Ascending aorta (tissue), 2 donors: Measurements from ENCODE around the gene PSMB3. TPM values are rescaled to one million over a fixed set of nuclear protein-coding genes. Genes with fewer than 3 reads are reported as not detected.
A peak's percentile ranks its signal among the peaks of the same experiment; 100 is the strongest.

Source experiments
- DNase-seq, 2 donors: peaks; one replicate each; pipeline ENCODE4 v3.0.0-alpha.2; 2019; ENCODE audit warnings: low spot score in 2 of 2
- H3K27ac ChIP-seq, 2 donors: fragments of 200-600 bp; sonication (generic); one replicate each; pipeline ENCODE4 v1.5.1; 2016 to 2017; ENCODE audit warnings: mild to moderate bottlenecking in 1 of 2
- H3K27me3 ChIP-seq: fragments of 200-600 bp; sonication (generic); one replicate; pipeline ENCODE4 v1.5.1; 2017
- H3K36me3 ChIP-seq, 2 donors: fragments of 200-600 bp; sonication (generic); one replicate each; pipeline ENCODE4 v1.5.1; 2016
- H3K4me1 ChIP-seq, 2 donors: fragments of 200-600 bp; sonication (generic); one replicate each; pipeline ENCODE4 v1.5.1; 2016 to 2017; ENCODE audit warnings: mild to moderate bottlenecking in 1 of 2
- H3K4me3 ChIP-seq, 2 donors: fragments of 200-600 bp; sonication (generic); one replicate each; pipeline ENCODE4 v1.5.1; 2016 to 2017; ENCODE audit warnings: mild to moderate bottlenecking in 1 of 2
- H3K9me3 ChIP-seq, 2 donors: fragments of 200-600 bp; sonication (generic); one replicate each; pipeline ENCODE4 v1.5.1; 2016
- CTCF ChIP-seq, 3 experiments: fragments of 200-600 bp in 2 of 3; fragments of 450-650 bp in 1 of 3; sonication (generic) in 2 of 3; IDR thresholded peaks; one replicate each; pipeline ENCODE4 v1.5.1; 2016 to 2019; ENCODE audit warnings: antibody characterized with exemption in 3 of 3, mild to moderate bottlenecking in 1 of 3, moderate library complexity in 1 of 3
- intact Hi-C: fragments of 100-400 bp; cut with DNase I; formaldehyde crosslinking; loops from one replicate; pipeline ENCODE4 v1.15.1; 2023
- total RNA-seq: library from RNA; depleted of rRNA; stranded (reverse); fragments of >200 nt; gene quantifications from one replicate; pipeline ENCODE4 v1.1.0, GENCODE V29; 2016

Gene PSMB3
- total RNA-seq, 1 donor from 2014 or later, result 189 TPM

GRCh38 chr17:38751808-38752307 lies 683 bp upstream of the PSMB3 start:
- TF ChIP-seq CTCF (IDR thresholded peaks at IDR 0.05), result no peak
- H3K27me3 ChIP-seq, result no peaks in the 10 kb centered on the region
- H3K4me1 ChIP-seq, result peaks cover 3 to 31% of the 10 kb centered on the region in 2 donors
- H3K9me3 ChIP-seq, result no peaks in the 10 kb centered on the region
- DNase-seq, result peak; percentile 58 to 92
- peak overlapping the region; percentile 86 to 89 for H3K27ac ChIP-seq
- H3K4me3 ChIP-seq, result peak overlapping the region; percentile 65 to 93
- intact Hi-C loops, result loop anchor here (1.0 to 2.0 kb wide), 6 partner anchors 22 to 402 kb away; partner anchors contain the start of genes CISD3 and RPL23
- peaks cover 16 to 20% of the 10 kb centered on the region in 2 donors for H3K36me3 ChIP-seq

- peak overlapping the region; percentile 79 to 93 for H3K4me3 ChIP-seq
- H3K36me3 ChIP-seq, result peaks cover 28 to 30% of the 10 kb centered on the region in 2 donors
- H3K4me1 ChIP-seq, result peaks cover 0 to 29% of the 10 kb centered on the region in 2 donors
- no peaks in the 10 kb centered on the region for H3K27me3 ChIP-seq
- no peak for TF ChIP-seq CTCF (IDR thresholded peaks at IDR 0.05)
- intact Hi-C loops, result loop anchor here (2.0 kb wide), 1 partner anchor 116 kb away; no protein-coding TSS in a partner anchor
- DNase-seq, result no peak
- no peaks in the 10 kb centered on the region for H3K9me3 ChIP-seq
- peak overlapping the region; percentile 86 to 89 for H3K27ac ChIP-seq
Measured at GRCh38 chr17:38753071-38753506, 548 bp downstream of the PSMB3 start.

DNA sequence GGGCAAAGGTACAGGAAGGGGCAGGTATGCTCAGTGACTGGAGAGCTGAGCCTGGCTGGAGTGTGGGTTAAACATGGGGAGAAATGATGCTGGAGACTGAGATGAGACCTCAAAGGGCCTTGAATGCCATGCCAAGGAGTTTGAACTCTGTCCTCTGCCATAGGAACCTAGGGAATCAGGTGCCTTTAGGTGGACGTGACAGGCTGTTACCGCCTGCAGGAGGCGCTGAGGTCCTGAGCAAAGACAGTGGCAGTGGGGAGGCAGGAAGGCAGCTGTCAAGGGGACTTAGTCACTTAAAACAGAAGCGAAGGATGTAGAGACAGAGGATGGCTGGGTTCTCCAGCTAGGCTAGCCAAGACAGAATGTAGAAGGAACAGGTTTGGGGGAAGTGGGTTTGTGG lies 9.1 kb downstream of the PSMB3 start:
- Histone ChIP-seq H3K27me3 (no peaks in the 10 kb centered on the region), H3K27ac (no peak overlapping the region), H3K4me3 (no peak overlapping the region), H3K9me3 (no peaks in the 10 kb centered on the region), H3K4me1 (no peaks in the 10 kb centered on the region), H3K36me3 (peaks cover 76 to 80% of the 10 kb centered on the region in 2 donors)
- no peak for DNase-seq
- peak in 1 of 3 experiments; percentile 9 for TF ChIP-seq CTCF (IDR thresholded peaks at IDR 0.05)
- intact Hi-C loops, result no loop called here

DNA sequence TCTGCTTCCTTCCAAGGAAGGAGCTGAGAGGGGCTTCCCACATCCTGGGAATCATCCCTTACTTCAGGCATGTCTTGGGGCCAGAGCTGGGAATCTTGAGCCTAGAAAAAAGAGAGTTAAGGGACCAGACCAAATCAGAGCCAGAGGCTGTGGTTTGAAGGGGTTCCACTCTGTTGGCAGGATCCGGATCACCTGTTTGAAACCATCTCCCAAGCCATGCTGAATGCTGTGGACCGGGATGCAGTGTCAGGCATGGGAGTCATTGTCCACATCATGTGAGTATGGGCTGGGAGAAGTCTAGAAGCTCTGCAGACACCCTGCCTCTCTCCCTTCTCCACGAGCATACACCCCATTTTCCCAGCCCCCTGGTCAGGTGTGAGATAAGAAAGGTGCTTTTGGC lies 9.7 kb downstream of the PSMB3 start:
- TF ChIP-seq CTCF (IDR thresholded peaks at IDR 0.05), result no peak
- no peak overlapping the region for H3K27ac ChIP-seq
- H3K4me3 ChIP-seq, result no peak overlapping the region
- no peaks in the 10 kb centered on the region for H3K27me3 ChIP-seq
- intact Hi-C loops, result no loop called here
- no peaks in the 10 kb centered on the region for H3K4me1 ChIP-seq
- no peak for DNase-seq
- H3K9me3 ChIP-seq, result no peaks in the 10 kb centered on the region
- H3K36me3 ChIP-seq, result peaks cover 76 to 82% of the 10 kb centered on the region in 2 donors

- TF ChIP-seq CTCF (IDR thresholded peaks at IDR 0.05), result no peak
- Histone ChIP-seq H3K4me1 (no peaks in the 10 kb centered on the region), H3K4me3 (no peak overlapping the region), H3K27ac (no peak overlapping the region), H3K27me3 (no peaks in the 10 kb centered on the region), H3K36me3 (peaks cover 81 to 93% of the 10 kb centered on the region in 2 donors), H3K9me3 (no peaks in the 10 kb centered on the region)
- intact Hi-C loops, result no loop called here
- no peak for DNase-seq
Measured at GRCh38 chr17:38766341-38766740, 13.8 kb downstream of the PSMB3 start.
